A549 treated with DMSO at 1 μM for 4 hours (cell line): ENCODE measurements around the gene GGT6. TPM values are rescaled to one million over a fixed set of nuclear protein-coding genes. Genes with fewer than 3 reads are reported as not detected.

Experiments
- total RNA-seq: library from RNA; stranded (reverse); fragments of 200-300 nt; extraction: Qiagen RNA extraction; gene quantifications from 5 replicates; pipeline ENCODE4 v1.2.3, GENCODE V29; 2022; ENCODE audit warnings: low read depth

The GGT6 gene
- 0.08 TPM in 1 of 5 replicates, not detected in the others for total RNA-seq

GRCh38 chr17:4560421-4560820 is at the start of gene GGT6:
Gene GGT6, minus strand, starts transcription at chr17:4560577. Its CDS starts 56 bp downstream, at chr17:4560521.

GRCh38 chr17:4584101-4584916 is 23.9 kb upstream of the GGT6 start, which contains the start of gene SMTNL2:
Gene SMTNL2, plus strand, starts transcription at chr17:4584529. Its CDS starts 77 bp downstream, at chr17:4584606.

DNA sequence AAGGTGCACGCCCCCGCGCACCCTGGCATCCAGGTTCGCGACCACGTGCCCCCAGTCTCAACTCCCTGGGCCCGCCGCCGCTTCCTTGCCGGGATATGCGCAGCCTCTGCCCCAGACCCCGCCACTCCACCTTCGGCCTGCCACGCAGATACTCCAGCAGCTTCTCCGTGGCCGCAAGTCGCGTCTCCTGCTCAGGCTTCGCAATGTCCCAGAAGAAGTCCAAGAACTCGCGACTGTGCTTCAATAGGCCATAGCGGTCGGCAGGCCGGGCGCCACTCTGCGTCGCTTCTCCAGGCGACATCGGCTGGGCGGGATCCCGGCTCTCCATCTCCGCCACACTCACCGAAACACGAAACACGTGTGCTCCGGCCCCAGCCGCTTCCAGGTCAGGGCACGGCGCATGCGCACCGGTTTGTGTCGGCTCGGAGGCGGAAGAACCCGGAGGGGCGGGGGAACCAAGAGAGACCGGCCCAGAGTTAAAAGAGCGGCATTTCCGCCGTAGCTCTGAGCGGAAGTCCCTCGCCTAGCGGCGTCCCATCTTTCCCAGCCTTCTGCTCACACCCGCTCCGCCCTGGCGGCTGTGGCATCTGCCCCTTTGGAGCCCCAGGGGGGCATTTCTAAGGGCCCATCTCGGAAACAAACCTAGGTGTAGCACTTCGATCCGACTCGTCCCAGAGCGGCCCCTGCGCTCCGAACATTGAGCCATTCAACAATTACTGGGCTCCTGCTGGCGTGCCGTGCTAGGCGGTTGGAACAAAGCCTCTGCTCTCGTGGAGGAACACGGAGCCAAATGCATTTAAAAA is 5.2 kb downstream of the GGT6 start, which contains the start of gene MYBBP1A:
Gene MYBBP1A, minus strand, starts transcription at position 388 of the 803 bp plus-strand sequence. Its CDS starts 60 bp downstream, at position 328.

Other genes starting within 250 kb of the GGT6 start
- gene UBE2G1, start 193.9 kb downstream of the GGT6 start, total RNA-seq, result 73.7 to 103 TPM (median 95.3 TPM) in 5 replicates
- 0.05 to 0.13 TPM in 2 of 5 replicates, not detected in the others for gene SPNS3, start 126.6 kb downstream of the GGT6 start, total RNA-seq
- 6.7 to 14.2 TPM (median 10.1 TPM) in 5 replicates for gene SPNS2, start 61.7 kb downstream of the GGT6 start, total RNA-seq
- gene MYBBP1A, start 5.2 kb downstream of the GGT6 start, total RNA-seq, result 101 to 127 TPM (median 114 TPM) in 5 replicates
- gene SMTNL2, start 24.0 kb upstream of the GGT6 start, total RNA-seq, result 0.21 to 1.9 TPM (median 1.0 TPM) in 5 replicates
- 0.06 to 0.14 TPM (median 0.10 TPM) in 4 of 5 replicates, not detected in the other for gene ALOX15, start 81.1 kb upstream of the GGT6 start, total RNA-seq
- 68.7 to 88.2 TPM (median 76.7 TPM) in 5 replicates for gene PELP1, start 143.6 kb upstream of the GGT6 start, total RNA-seq
- 51.9 to 68.9 TPM (median 63.3 TPM) in 5 replicates for gene ARRB2, start 150.1 kb upstream of the GGT6 start, total RNA-seq
- 40.9 to 46.9 TPM (median 43.8 TPM) in 5 replicates for gene MED11, start 170.9 kb upstream of the GGT6 start, total RNA-seq
- gene ZMYND15, start 179.3 kb upstream of the GGT6 start, total RNA-seq, result 0.41 to 0.86 TPM (median 0.60 TPM) in 5 replicates
- 15.0 to 20.2 TPM (median 18.3 TPM) in 5 replicates for gene CXCL16, start 179.4 kb upstream of the GGT6 start, total RNA-seq
- 0.31 to 1.2 TPM (median 0.64 TPM) in 5 replicates for gene TM4SF5, start 211.3 kb upstream of the GGT6 start, total RNA-seq
- gene VMO1, start 225.8 kb upstream of the GGT6 start, total RNA-seq, result 0.47 to 1.5 TPM (median 1.3 TPM) in 4 of 5 replicates, not detected in the other
- gene GLTPD2, start 228.4 kb upstream of the GGT6 start, total RNA-seq, result not detected in 5 replicates
- gene PSMB6, start 235.6 kb upstream of the GGT6 start, total RNA-seq, result 443 to 508 TPM (median 482 TPM) in 5 replicates
- 20.0 to 27.5 TPM (median 25.1 TPM) in 5 replicates for gene PLD2, start 246.6 kb upstream of the GGT6 start, total RNA-seq